Ectodermal cell (in vitro differentiated cells): Measurements from ENCODE around the gene DDR1.
"Not testable (repeated sequence)": the region's sequence is repeated elsewhere in the genome, so short reads cannot be mapped to it uniquely, and the experiment has no call there.

Source experiments
- H3K27ac ChIP-seq: 2 replicates; pipeline ENCODE4 v1.7.0; 2013; ENCODE audit warnings: mild to moderate bottlenecking, low read depth, low read length; ENCODE audit not compliant: insufficient read depth, poor library complexity, severe bottlenecking
- H3K27me3 ChIP-seq: 2 replicates; pipeline ENCODE4 v1.7.0; 2013; ENCODE audit warnings: mild to moderate bottlenecking, low read length; ENCODE audit not compliant: insufficient read depth, control insufficient read depth, poor library complexity, severe bottlenecking
- H3K36me3 ChIP-seq: one replicate; pipeline ENCODE4 v1.7.0; 2013; ENCODE audit warnings: low read length; ENCODE audit not compliant: control insufficient read depth, insufficient read depth
- H3K4me1 ChIP-seq: one replicate; pipeline ENCODE4 v1.7.0; 2013; ENCODE audit warnings: low read length; ENCODE audit not compliant: control insufficient read depth, insufficient read depth
- H3K4me3 ChIP-seq: 2 replicates; pipeline ENCODE4 v1.7.0; 2013; ENCODE audit warnings: low read depth, low read length, control low read depth; ENCODE audit not compliant: insufficient read depth
- H3K9me3 ChIP-seq: 2 replicates; pipeline ENCODE4 v1.7.0; 2013; ENCODE audit warnings: mild to moderate bottlenecking, low read length, moderate library complexity; ENCODE audit not compliant: control insufficient read depth
- WGBS, 2 experiments: methylation state at CpG; one replicate each; pipeline ENCODE4 v1.1.7; 2013; ENCODE audit warnings: missing lambda C conversion rate in 2 of 2; 5-methylcytosine and 5-hydroxymethylcytosine counted together

The DDR1 gene

GRCh38 chr6:30907290-30907757 lies 23.0 kb downstream of the DDR1 start:
- Histone ChIP-seq H3K4me3 (peak overlapping the region; percentile 95), H3K4me1 (peaks cover 12% of the 10 kb centered on the region)
- H3K27ac ChIP-seq, H3K27me3 ChIP-seq, H3K36me3 ChIP-seq, H3K9me3 ChIP-seq: not testable (repeated sequence)
- WGBS, 2 experiments, result 67 to 71% methylated on average over 16 of the region's 16 CpGs

- no peak within 1 kb of the TSS for H3K27ac ChIP-seq
- no peaks in the 10 kb centered on the region for H3K27me3 ChIP-seq
- WGBS, 2 experiments, result 2 to 3% methylated on average over 49 of the region's 49 CpGs
Observed at GRCh38 chr6:30907758-30908591, 23.7 kb downstream of the DDR1 start, which contains the start of gene GTF2H4. Gene GTF2H4 (plus strand): TSS chr6:30908207.

GRCh38 chr6:30908700-30909099 lies 24.4 kb downstream of the DDR1 start:
- H3K27ac ChIP-seq, result no peak overlapping the region
- H3K36me3 ChIP-seq, result peaks cover 10% of the 10 kb centered on the region
- no peaks in the 10 kb centered on the region for H3K9me3 ChIP-seq
- WGBS, 2 experiments, result 54 to 61% methylated on average over 2 of the region's 2 CpGs
- H3K27me3 ChIP-seq, result no peaks in the 10 kb centered on the region
- peaks cover 12% of the 10 kb centered on the region for H3K4me1 ChIP-seq
- H3K4me3 ChIP-seq, result peak overlapping the region; percentile 95

More at GRCh38 chr6:30907758-30908591, 23.7 kb downstream of the DDR1 start, which contains the start of gene GTF2H4:
- Histone ChIP-seq H3K36me3 (peaks cover 10% of the 10 kb centered on the region), H3K9me3 (no peaks in the 10 kb centered on the region), H3K4me1 (peaks cover 12% of the 10 kb centered on the region), H3K4me3 (peak within 1 kb of the TSS; percentile 95)

- not testable (repeated sequence) for H3K27ac ChIP-seq, H3K9me3 ChIP-seq, H3K27me3 ChIP-seq, H3K4me3 ChIP-seq
- Histone ChIP-seq H3K36me3 (peaks cover 10% of the 10 kb centered on the region), H3K4me1 (peaks cover 18% of the 10 kb centered on the region)
- WGBS, 2 experiments, result 95% methylated on average over 12 of the region's 12 CpGs
Observed at GRCh38 chr6:30910473-30910872, 26.2 kb downstream of the DDR1 start.

DNA sequence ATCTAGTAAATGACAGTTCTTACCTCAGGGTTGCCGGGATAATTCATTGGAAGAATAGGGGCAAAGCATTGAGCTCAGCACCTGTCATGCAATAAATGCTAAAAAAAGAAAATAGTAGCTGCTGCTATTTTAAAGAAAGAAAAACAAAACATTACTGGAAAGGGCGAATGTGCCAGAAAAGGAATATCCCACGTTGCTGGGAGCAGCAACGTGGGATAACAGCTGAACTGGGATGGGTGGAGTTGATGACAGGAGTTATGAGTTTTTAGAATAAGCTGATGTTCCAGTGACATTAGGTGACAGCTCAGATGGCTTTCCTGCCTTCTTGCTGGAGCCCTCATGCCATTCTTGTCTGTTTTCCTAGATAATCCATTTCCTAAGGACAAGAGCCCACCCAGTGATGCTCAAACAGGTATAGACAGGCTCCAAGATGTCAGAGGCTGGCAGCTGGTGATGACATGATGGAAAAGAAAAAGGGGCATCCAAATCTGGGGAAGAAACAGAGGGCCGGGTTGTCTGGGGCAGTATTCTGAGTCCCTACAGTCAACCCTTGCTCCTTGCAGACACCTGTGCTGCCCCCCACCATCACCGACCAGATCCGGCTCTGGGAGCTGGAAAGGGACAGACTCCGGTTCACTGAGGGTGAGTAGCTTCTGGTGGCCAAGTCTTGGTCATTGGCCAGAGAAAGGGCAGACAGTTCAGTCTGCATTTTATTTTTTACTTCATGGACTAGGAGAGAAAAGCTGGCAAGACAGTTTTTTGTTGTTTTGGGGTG lies 28.6 kb downstream of the DDR1 start:
- Histone ChIP-seq H3K9me3 (no peaks in the 10 kb centered on the region), H3K36me3 (peaks cover 15% of the 10 kb centered on the region), H3K4me1 (peaks cover 18% of the 10 kb centered on the region), H3K27ac (no peak overlapping the region), H3K27me3 (no peaks in the 10 kb centered on the region), H3K4me3 (no peak overlapping the region)
- WGBS, 2 experiments, result 92 to 93% methylated on average over 8 of the region's 8 CpGs

GRCh38 chr6:30913721-30914075 lies 29.4 kb downstream of the DDR1 start:
- Histone ChIP-seq H3K4me1 (peaks cover 16% of the 10 kb centered on the region), H3K27me3 (no peaks in the 10 kb centered on the region), H3K27ac (no peak overlapping the region), H3K36me3 (peaks cover 18% of the 10 kb centered on the region), H3K4me3 (peak overlapping the region; percentile 67), H3K9me3 (no peaks in the 10 kb centered on the region)
- 25 to 27% methylated on average over 31 of the region's 31 CpGs for WGBS, 2 experiments

DNA sequence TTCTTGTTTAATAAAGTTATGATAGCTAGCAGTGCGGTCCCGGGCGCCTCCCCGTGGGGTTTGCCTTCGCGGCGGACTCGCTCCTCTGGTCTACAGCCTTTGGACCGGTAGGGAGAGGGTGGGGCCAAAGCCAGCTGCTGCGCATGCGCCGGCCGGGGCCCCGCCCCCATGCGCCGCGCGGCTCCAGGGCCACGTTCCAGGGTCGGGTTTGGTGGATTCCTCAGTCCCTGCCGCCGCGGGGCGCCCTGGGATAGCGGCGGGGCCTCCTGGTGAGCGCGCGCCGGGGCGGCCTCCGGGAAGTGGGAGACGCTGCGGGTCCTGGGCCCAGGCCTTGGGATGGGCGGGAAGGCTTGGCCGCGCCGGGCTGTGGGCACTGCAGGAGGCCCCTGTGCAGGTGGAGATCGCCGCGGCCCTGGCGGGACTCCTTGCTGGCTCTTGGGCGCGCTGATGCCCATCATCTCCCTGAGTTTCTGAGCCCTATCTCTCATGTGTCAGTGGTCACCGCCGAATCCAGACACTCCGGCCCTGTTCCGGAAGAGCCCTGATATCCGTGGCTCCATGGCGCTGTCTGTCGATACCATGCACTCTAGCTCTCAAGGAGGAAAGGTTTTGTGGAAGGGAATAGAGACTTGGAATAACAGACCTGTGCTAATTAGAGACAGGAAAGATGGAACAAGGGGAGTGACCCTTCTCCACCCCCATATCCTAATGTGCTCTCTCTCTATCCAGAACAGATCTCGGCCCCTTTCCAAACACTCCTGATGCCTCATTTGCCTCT lies 29.9 kb downstream of the DDR1 start, which contains the start of gene VARS2:
VARS2 (plus strand) TSS at position 163 of the 778 bp plus-strand sequence; CDS start at position 762, 599 bp downstream.
- H3K27ac ChIP-seq, result peak within 1 kb of the TSS; percentile 16
- peak within 1 kb of the TSS; percentile 67 for H3K4me3 ChIP-seq
- peaks cover 20% of the 10 kb centered on the region for H3K36me3 ChIP-seq
- no peaks in the 10 kb centered on the region for H3K27me3 ChIP-seq
- H3K9me3 ChIP-seq, result no peaks in the 10 kb centered on the region
- peaks cover 11% of the 10 kb centered on the region for H3K4me1 ChIP-seq
- WGBS, 2 experiments, result 7% methylated on average over 52 of the region's 52 CpGs

- Histone ChIP-seq H3K9me3 (no peaks in the 10 kb centered on the region), H3K4me1 (peaks cover 10% of the 10 kb centered on the region), H3K27ac (no peak overlapping the region), H3K36me3 (peaks cover 25% of the 10 kb centered on the region), H3K4me3 (peak overlapping the region; percentile 67), H3K27me3 (no peaks in the 10 kb centered on the region)
- WGBS, 2 experiments, result 78 to 80% methylated on average over 17 of the region's 17 CpGs
Observed at GRCh38 chr6:30914854-30915590, 30.7 kb downstream of the DDR1 start.

GRCh38 chr6:30915591-30915946 lies 31.2 kb downstream of the DDR1 start:
- Histone ChIP-seq H3K4me3 (no peak overlapping the region), H3K36me3 (peaks cover 24% of the 10 kb centered on the region), H3K9me3 (no peaks in the 10 kb centered on the region), H3K27me3 (no peaks in the 10 kb centered on the region), H3K27ac (no peak overlapping the region), H3K4me1 (peaks cover 10% of the 10 kb centered on the region)
- WGBS, 2 experiments, result 32 to 48% methylated on average over 5 of the region's 5 CpGs
